Stimulated activated CD4-positive, alpha-beta T cell treated with anti-CD3 and anti-CD28 coated beads, Interleukin-4, amount 100 ng/mL, for 24 hours (primary cell): Measurements from ENCODE around the gene PCOLCE2.

Source experiments
- DNase-seq: peaks from one replicate; pipeline ENCODE4 v3.0.0-alpha.2; 2020

Gene PCOLCE2

GRCh38 chr3:142808103-142808917 is 80.6 kb downstream of the PCOLCE2 start:
- DNase-seq, result no peak

- no peak for DNase-seq
These were observed 86.0 kb downstream of the PCOLCE2 start for GRCh38 chr3:142802891-142803290.

- no peak for DNase-seq
These were observed 87.1 kb downstream of the PCOLCE2 start for GRCh38 chr3:142801746-142802145.

GRCh38 chr3:142796823-142797222 is 92.1 kb downstream of the PCOLCE2 start:
- DNase-seq, result no peak

- no peak for DNase-seq
These were observed 93.6 kb downstream of the PCOLCE2 start for GRCh38 chr3:142795332-142795731.

GRCh38 chr3:142794508-142794907 is 94.4 kb downstream of the PCOLCE2 start:
- no peak for DNase-seq

- DNase-seq, result no peak
These were observed 101.2 kb downstream of the PCOLCE2 start for GRCh38 chr3:142787719-142788118.

- DNase-seq, result no peak
These were observed 102.9 kb downstream of the PCOLCE2 start for GRCh38 chr3:142785996-142786395.

- no peak for DNase-seq
These were observed 104.7 kb downstream of the PCOLCE2 start for GRCh38 chr3:142784228-142784627.

GRCh38 chr3:142782616-142783015 is 106.3 kb downstream of the PCOLCE2 start:
- DNase-seq, result no peak

- no peak for DNase-seq
These were observed 109.3 kb downstream of the PCOLCE2 start for GRCh38 chr3:142779591-142779990.

GRCh38 chr3:142778541-142778940 is 110.3 kb downstream of the PCOLCE2 start:
- DNase-seq, result no peak

- DNase-seq, result no peak
These were observed 111.0 kb downstream of the PCOLCE2 start for GRCh38 chr3:142777927-142778326.

- no peak for DNase-seq
These were observed 120.5 kb downstream of the PCOLCE2 start for GRCh38 chr3:142768338-142768737.
